Right lobe of liver (tissue), 6 donors: ENCODE measurements around the gene RYR3. TPM values are rescaled to one million over a fixed set of nuclear protein-coding genes. Genes with fewer than 3 reads are reported as not detected.

Source experiments
- ATAC-seq, 4 donors: fragments of 200-7000 bp; cut with Tn5 transposase; one replicate each; pipeline ENCODE4 v1.9.1; 2020; ENCODE audit warnings: mild to moderate bottlenecking in 4 of 4, moderate library complexity in 4 of 4
- DNase-seq, 3 donors: peaks; one replicate each; pipeline ENCODE4 v3.0.0-alpha.2; 2020
- H3K27ac ChIP-seq, 3 donors: fragments of 200-600 bp; one replicate each; pipeline ENCODE4 v1.8.0; 2022
- H3K27me3 ChIP-seq, 2 donors: fragments of 200-600 bp; one replicate each; pipeline ENCODE4 v1.8.0; 2022
- H3K36me3 ChIP-seq, 4 donors: fragments of 200-600 bp; sonication (generic) in 1 of 4; one replicate each; pipeline versions ENCODE4 v1.5.1 to v1.8.0; 2017 to 2022; ENCODE audit warnings: control low read depth in 1 of 4
- H3K4me1 ChIP-seq, 4 donors: fragments of 200-600 bp; sonication (generic) in 1 of 4; one replicate each; pipeline versions ENCODE4 v1.5.1 to v1.8.0; 2017 to 2022; ENCODE audit warnings: control low read depth in 1 of 4
- H3K4me3 ChIP-seq, 3 donors: fragments of 200-600 bp; one replicate each; pipeline ENCODE4 v1.8.0; 2022
- H3K9me3 ChIP-seq, 4 donors: fragments of 200-600 bp; sonication (generic) in 1 of 4; one replicate each; pipeline versions ENCODE4 v1.5.1 to v1.8.0; 2017 to 2022; ENCODE audit warnings: control low read depth in 1 of 4
- POLR2A ChIP-seq: fragments of 450-650 bp; IDR thresholded peaks from one replicate; pipeline ENCODE4 v1.6.1; 2017; ENCODE audit warnings: antibody characterized with exemption, mild to moderate bottlenecking
- WGBS: methylation state at CpG from one replicate; pipeline ENCODE4 v1.1.6; 2018; ENCODE audit warnings: low coverage, low lambda C conversion rate; ENCODE audit not compliant: insufficient coverage; ENCODE audit errors: missing lambda C conversion rate; 5-methylcytosine and 5-hydroxymethylcytosine counted together
- intact Hi-C, 2 donors: fragments of 100-400 bp; cut with DNase I; formaldehyde crosslinking; loops; one replicate each; pipeline versions ENCODE4 v1.11.2 to v1.14.1; 2022
- long read RNA-seq: library from polyadenylated mRNA; unstranded; transcript quantifications from one replicate; pipeline ENCODE4 v2.0.0, GENCODE V29; 2019
- total RNA-seq, 6 experiments: library from RNA; depleted of rRNA in 2 of 6; stranded (reverse); fragments of >200 nt in 2 of 6; fragmentation: NEBNext Ultra II Directional in 3 of 6; extraction: Animal tissue kit (Norgen Biotek cat#: 25700) in 3 of 6; gene quantifications; one replicate each; pipeline versions ENCODE4 v1.1.0 to v1.2.4, GENCODE V29; 2016 to 2023
- TF ChIP-seq, protein P1 (sequence below), 4 donors: fragments of 200-600 bp in 3 of 4; fragments of 450-650 bp in 1 of 4; IDR thresholded peaks; one replicate each; pipeline versions ENCODE4 v1.5.1 to v1.8.0; 2016 to 2022; ENCODE audit warnings: antibody characterized with exemption in 4 of 4, mild to moderate bottlenecking in 2 of 4
- donor health status: DM: no; HTN: yes; CAD: no.
- donor health status: DM: no; HTN: no; CAD: no.
- donor health status: DM: no; HTN: no; CAD: no.
- donor health status: DM: no; HTN: yes; CAD: no.
- donor health status: DM: no; HTN: yes; CAD: no.

RYR3 gene
- under 1 TPM in 3 of 6 experiments, not detected in 3; under 0.01 to 0.31 (median 0.05) TPM for total RNA-seq
- long read RNA-seq = 0 reads

DNA sequence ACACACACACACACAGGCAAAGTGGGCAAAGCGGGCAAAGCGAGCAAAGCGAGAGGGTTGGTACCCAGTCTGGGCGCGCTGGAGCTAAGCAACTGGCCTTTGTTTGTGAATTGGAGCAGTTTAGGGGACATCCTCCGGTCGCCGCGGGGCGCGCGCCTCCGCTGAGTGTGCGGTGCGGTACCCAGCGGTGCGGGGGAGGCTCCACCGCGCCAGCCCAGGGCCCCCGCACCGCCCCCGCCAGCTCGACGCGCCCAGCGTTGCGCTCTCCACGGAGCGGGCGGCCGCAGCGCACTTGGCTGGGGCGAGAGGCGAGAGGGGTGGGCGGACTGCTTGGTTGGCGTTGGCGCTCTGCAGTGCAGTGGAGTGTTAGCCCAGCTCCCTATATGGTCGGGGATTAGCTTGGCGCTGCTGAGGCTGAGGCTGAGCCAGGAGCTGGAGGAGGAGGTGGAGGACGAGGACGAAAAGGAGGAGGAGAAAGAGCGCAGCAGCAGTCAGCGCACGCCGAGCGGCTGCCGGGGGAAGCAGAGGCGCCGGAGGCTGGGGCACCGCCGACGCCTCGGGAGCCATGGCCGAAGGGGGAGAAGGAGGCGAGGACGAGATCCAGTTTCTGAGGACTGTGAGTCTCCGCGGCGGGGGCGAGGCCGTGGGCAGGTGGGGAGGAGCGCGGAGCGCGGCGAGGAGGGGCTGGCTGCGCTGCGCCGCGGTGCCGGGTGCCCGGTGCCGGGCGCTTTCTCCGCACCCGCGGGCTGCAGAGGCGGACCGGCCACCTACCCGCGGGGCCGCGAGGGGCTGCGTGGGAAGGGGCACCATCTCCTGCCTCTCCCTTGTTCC lies at the start of gene RYR3:
Gene RYR3, plus strand, starts transcription at position 487 of the 831 bp plus-strand sequence. Its CDS starts 79 bp downstream, at position 566.
- no peak for DNase-seq
- peak in 1 of 4 donors; percentile 24 for ATAC-seq
- H3K4me3 ChIP-seq = no peak within 1 kb of the TSS

DNA sequence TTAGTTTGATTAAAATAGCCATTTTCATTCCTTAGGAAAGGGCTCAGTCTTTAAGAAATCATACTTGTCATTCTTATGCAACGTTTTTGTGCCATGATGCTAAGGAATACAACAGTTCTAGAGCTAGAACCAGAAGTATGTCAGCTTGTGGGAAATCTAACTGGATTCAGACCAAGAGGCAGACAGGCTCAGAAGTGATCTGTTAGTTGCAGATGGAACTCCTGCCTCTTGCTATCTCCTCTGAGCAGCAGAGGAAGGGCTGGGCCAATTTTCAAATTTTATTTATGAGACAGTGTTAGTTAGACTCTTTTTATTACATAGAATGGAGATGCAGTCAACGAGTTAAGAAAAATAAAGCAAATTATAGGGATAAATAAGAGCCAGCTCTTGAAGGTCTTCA lies 48.5 kb upstream of the RYR3 start:
- Histone ChIP-seq H3K27me3 (no peaks in the 10 kb centered on the region), H3K4me1 (no peaks in the 10 kb centered on the region), H3K9me3 (no peaks in the 10 kb centered on the region), H3K27ac (no peak overlapping the region), H3K4me3 (no peak overlapping the region), H3K36me3 (no peaks in the 10 kb centered on the region)
- no peak for ATAC-seq
- intact Hi-C loops = no loop called here
- no peak for TF ChIP-seq POLR2A
- no peak for DNase-seq
- WGBS = 18% methylated on average over 2 of the region's 2 CpGs

More for the DNA sequence above, at the start of gene RYR3:
- Histone ChIP-seq H3K36me3 (no peaks in the 10 kb centered on the region), H3K27ac (no peak within 1 kb of the TSS), H3K9me3 (no peaks in the 10 kb centered on the region), H3K4me1 (no peaks in the 10 kb centered on the region), H3K27me3 (peaks cover 0 to 8% of the 10 kb centered on the region in 2 donors)
- 2% methylated on average over 31 of the region's 84 CpGs for WGBS
- TF ChIP-seq, protein P1, sequence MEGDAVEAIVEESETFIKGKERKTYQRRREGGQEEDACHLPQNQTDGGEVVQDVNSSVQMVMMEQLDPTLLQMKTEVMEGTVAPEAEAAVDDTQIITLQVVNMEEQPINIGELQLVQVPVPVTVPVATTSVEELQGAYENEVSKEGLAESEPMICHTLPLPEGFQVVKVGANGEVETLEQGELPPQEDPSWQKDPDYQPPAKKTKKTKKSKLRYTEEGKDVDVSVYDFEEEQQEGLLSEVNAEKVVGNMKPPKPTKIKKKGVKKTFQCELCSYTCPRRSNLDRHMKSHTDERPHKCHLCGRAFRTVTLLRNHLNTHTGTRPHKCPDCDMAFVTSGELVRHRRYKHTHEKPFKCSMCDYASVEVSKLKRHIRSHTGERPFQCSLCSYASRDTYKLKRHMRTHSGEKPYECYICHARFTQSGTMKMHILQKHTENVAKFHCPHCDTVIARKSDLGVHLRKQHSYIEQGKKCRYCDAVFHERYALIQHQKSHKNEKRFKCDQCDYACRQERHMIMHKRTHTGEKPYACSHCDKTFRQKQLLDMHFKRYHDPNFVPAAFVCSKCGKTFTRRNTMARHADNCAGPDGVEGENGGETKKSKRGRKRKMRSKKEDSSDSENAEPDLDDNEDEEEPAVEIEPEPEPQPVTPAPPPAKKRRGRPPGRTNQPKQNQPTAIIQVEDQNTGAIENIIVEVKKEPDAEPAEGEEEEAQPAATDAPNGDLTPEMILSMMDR (IDR thresholded peaks at IDR 0.05) = no peak
- no peak for TF ChIP-seq POLR2A
- intact Hi-C loops = no loop called here

GRCh38 chr15:33277689-33278088 lies 33.1 kb upstream of the RYR3 start:
- Histone ChIP-seq H3K27ac (no peak overlapping the region), H3K4me1 (no peaks in the 10 kb centered on the region), H3K9me3 (no peaks in the 10 kb centered on the region), H3K27me3 (no peaks in the 10 kb centered on the region), H3K36me3 (no peaks in the 10 kb centered on the region), H3K4me3 (no peak overlapping the region)
- 10% methylated on average over 1 of the region's 1 CpG for WGBS
- DNase-seq (no peak), ATAC-seq (no peak)
- no peak for TF ChIP-seq POLR2A
- TF ChIP-seq, protein P1 (IDR thresholded peaks at IDR 0.05) = no peak
- intact Hi-C loops = no loop called here

DNA sequence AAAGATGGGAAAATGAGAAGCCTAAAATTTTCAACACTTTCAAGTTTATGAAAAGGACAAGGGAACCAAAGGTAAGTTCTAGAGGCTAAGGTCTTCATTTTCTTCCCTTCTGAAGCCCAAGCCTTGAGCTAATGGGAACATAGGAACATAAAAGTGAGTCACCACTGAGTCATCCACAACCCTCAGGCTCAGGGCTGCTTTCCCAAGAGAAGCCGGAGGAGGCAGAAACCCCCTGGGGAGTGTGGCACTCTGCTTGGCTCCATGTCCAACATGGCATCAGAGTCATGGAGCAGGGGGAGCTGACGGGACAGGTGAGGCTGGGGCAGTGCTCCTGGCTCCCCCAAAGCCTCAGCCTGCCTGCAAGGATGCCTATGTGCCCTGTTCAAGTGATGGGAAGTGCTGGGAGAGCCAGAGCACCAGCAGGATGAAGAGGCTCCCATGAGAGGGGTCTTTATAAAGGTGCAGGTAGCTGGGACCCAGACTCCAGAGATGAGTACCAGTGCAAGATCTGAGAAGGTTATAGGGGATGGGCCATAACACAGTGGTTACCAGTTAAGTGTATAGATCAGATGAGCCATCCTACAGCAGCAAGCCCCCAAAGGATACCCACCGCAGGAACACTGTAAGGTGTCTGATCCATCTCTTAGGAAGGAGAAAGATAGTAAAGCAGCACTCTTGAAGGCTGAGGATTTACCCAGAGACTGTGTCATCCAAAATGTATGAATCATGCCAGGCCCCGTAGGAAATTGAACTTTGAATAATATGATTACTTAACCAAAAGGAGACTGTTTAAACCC lies 31.8 kb upstream of the RYR3 start:
- H3K27ac ChIP-seq = no peak overlapping the region
- no peak for TF ChIP-seq POLR2A
- TF ChIP-seq, protein P1 (IDR thresholded peaks at IDR 0.05) = no peak
- H3K4me1 ChIP-seq = no peaks in the 10 kb centered on the region
- no peak overlapping the region for H3K4me3 ChIP-seq
- DNase-seq (no peak), ATAC-seq (no peak)
- intact Hi-C loops = no loop called here
- no peaks in the 10 kb centered on the region for H3K36me3 ChIP-seq
- no peaks in the 10 kb centered on the region for H3K27me3 ChIP-seq
- H3K9me3 ChIP-seq = no peaks in the 10 kb centered on the region
- WGBS = 46% methylated on average over 3 of the region's 4 CpGs
